H1 (cell line): ENCODE data around the gene GPC6. TPM values are rescaled to one million over a fixed set of nuclear protein-coding genes. Genes with fewer than 3 reads are reported as not detected.
A peak's percentile ranks its signal among the peaks of the same experiment; 100 is the strongest.

Experiments used
- CTCF ChIA-PET: fragments of 300-600 bp; sonication (Branson Sonifier 250); formaldehyde crosslinking; loops from one replicate; lab custom pipeline; 2021; ENCODE audit not compliant: partially characterized antibody; lab: Charles Lee
- POLR2A ChIA-PET: fragments of 300-600 bp; sonication (Branson Sonifier 250); formaldehyde crosslinking; loops from one replicate; lab custom pipeline; 2021; ENCODE audit warnings: inconsistent platforms; ENCODE audit not compliant: partially characterized antibody; lab: Charles Lee
- DNase-seq, 2 experiments: peaks; one replicate each; pipeline versions ENCODE4 v3.0.0 to v3.0.0-alpha.2; 2010 to 2022; ENCODE audit warnings: low spot score in 2 of 2, low read depth in 1 of 2, mixed read lengths in 1 of 2
- FAIRE-seq: peaks from 2 replicates; lab custom pipeline; 2011; peaks lifted over from hg19 to GRCh38; lab: Jason Lieb, UNC
- H2AFZ ChIP-seq: 2 replicates; pipeline ENCODE4 v1.8.1; 2012; ENCODE audit warnings: low read length, inconsistent platforms
- H2AK5ac ChIP-seq: 2 replicates; pipeline ENCODE4 v1.6.1; 2013; ENCODE audit warnings: low read depth, low read length
- H2BK120ac ChIP-seq: replicated peaks from 2 replicates; pipeline ENCODE3; 2013; ENCODE audit warnings: low read depth, low read length, inconsistent platforms
- H2BK12ac ChIP-seq: 2 replicates; pipeline ENCODE4 v1.6.1; 2013; ENCODE audit warnings: low read depth, low read length
- H2BK15ac ChIP-seq: 2 replicates; pipeline ENCODE4 v1.6.1; 2013; ENCODE audit warnings: low read length
- H2BK20ac ChIP-seq: 2 replicates; pipeline ENCODE4 v1.6.1; 2013; ENCODE audit warnings: low read length
- H2BK5ac ChIP-seq: 2 replicates; pipeline ENCODE4 v1.6.1; 2013; ENCODE audit warnings: low read depth, low read length
- H3K14ac ChIP-seq: 2 replicates; pipeline ENCODE4 v1.6.1; 2013; ENCODE audit warnings: inconsistent platforms; ENCODE audit not compliant: insufficient read length
- H3K18ac ChIP-seq: 2 replicates; pipeline ENCODE4 v1.6.1; 2013; ENCODE audit warnings: low read length; ENCODE audit errors: extremely low read depth
- H3K23ac ChIP-seq: 2 replicates; pipeline ENCODE4 v1.6.1; 2013; ENCODE audit warnings: inconsistent platforms; ENCODE audit not compliant: insufficient read length
- H3K23me2 ChIP-seq: 2 replicates; pipeline ENCODE4 v1.6.1; 2013; ENCODE audit warnings: low read depth, low read length
- H3K27ac ChIP-seq: 2 replicates; pipeline ENCODE4 v1.6.1; 2011; ENCODE audit warnings: low read depth, low read length, inconsistent platforms
- H3K27me3 ChIP-seq, 4 experiments: replicated peaks in 1 of 4; 1 replicate in 1 of 4; 2 replicates in 3 of 4; pipeline versions ENCODE4 v1.6.1 to v1.8.1; 2011 to 2013; ENCODE audit warnings: low read length in 3 of 4, mild to moderate bottlenecking in 3 of 4, inconsistent platforms in 2 of 4, mixed read lengths in 2 of 4, moderate library complexity in 1 of 4; ENCODE audit not compliant: control insufficient read depth in 3 of 4, insufficient read depth in 3 of 4; ENCODE audit errors: extremely low read depth in 1 of 4
- H3K36me3 ChIP-seq, 4 experiments: 2 replicates each; pipeline versions ENCODE4 v1.6.1 to v1.8.1; 2011 to 2013; ENCODE audit warnings: mild to moderate bottlenecking in 4 of 4, low read length in 3 of 4, moderate library complexity in 2 of 4, control low read depth in 1 of 4, inconsistent platforms in 1 of 4; ENCODE audit not compliant: insufficient read depth in 4 of 4, control insufficient read depth in 2 of 4
- H3K4ac ChIP-seq: replicated peaks from 2 replicates; pipeline ENCODE3; 2013; ENCODE audit warnings: low read length, low read depth, mixed read lengths, inconsistent platforms; ENCODE audit not compliant: insufficient read length
- H3K4me1 ChIP-seq, 4 experiments: replicated peaks in 1 of 4; 1 replicate in 1 of 4; 2 replicates in 3 of 4; pipeline versions ENCODE4 v1.6.1 to v1.8.1; 2011 to 2013; ENCODE audit warnings: low read length in 3 of 4, inconsistent platforms in 2 of 4, mixed read lengths in 1 of 4; ENCODE audit not compliant: insufficient read depth in 4 of 4, control insufficient read depth in 3 of 4
- H3K4me2 ChIP-seq, 2 experiments: 2 replicates each; pipeline versions ENCODE4 v1.6.1 to v1.8.1; 2011 to 2013; ENCODE audit warnings: low read depth in 2 of 2, low read length in 2 of 2, control low read depth in 1 of 2, inconsistent platforms in 1 of 2, mild to moderate bottlenecking in 1 of 2; ENCODE audit not compliant: insufficient read depth in 1 of 2
- H3K4me3 ChIP-seq, 4 experiments: fragments of 200-600, 300-600 bp in 1 of 4; sonication (generic), shearing (Covaris generic), sonication (Bioruptor Twin) in 1 of 4; 2 replicates each; pipeline versions ENCODE4 v1.5.1 to v1.8.1; 2011 to 2016; ENCODE audit warnings: low read length in 4 of 4, low read depth in 3 of 4, control low read depth in 2 of 4, inconsistent platforms in 2 of 4, mild to moderate bottlenecking in 2 of 4, mixed read lengths in 1 of 4, moderate library complexity in 1 of 4; ENCODE audit not compliant: insufficient read depth in 2 of 4; ENCODE audit errors: extremely low read depth in 1 of 4
- H3K56ac ChIP-seq: replicated peaks from 2 replicates; pipeline ENCODE3; 2013; ENCODE audit warnings: low read depth, mild to moderate bottlenecking, mixed read lengths, low read length, inconsistent platforms; ENCODE audit not compliant: insufficient read length
- H3K79me1 ChIP-seq: 2 replicates; pipeline ENCODE4 v1.6.1; 2013; ENCODE audit warnings: low read depth, low read length, control low read depth
- H3K79me2 ChIP-seq, 2 experiments: 2 replicates each; pipeline versions ENCODE4 v1.6.1 to v1.8.1; 2012 to 2013; ENCODE audit warnings: low read length in 2 of 2, mild to moderate bottlenecking in 2 of 2, inconsistent platforms in 1 of 2; ENCODE audit not compliant: insufficient read depth in 2 of 2, control insufficient read depth in 1 of 2
- H3K9ac ChIP-seq, 4 experiments: replicated peaks in 1 of 4; 1 replicate in 1 of 4; 2 replicates in 3 of 4; pipeline versions ENCODE4 v1.6.1 to v1.8.1; 2011 to 2013; ENCODE audit warnings: low read depth in 3 of 4, low read length in 3 of 4, control low read depth in 2 of 4, mild to moderate bottlenecking in 2 of 4, moderate library complexity in 2 of 4, inconsistent platforms in 1 of 4; ENCODE audit errors: extremely low read depth in 1 of 4
- H3K9me3 ChIP-seq, 2 experiments: 2 replicates each; pipeline versions ENCODE4 v1.6.1 to v1.8.1; 2012 to 2013; ENCODE audit warnings: mild to moderate bottlenecking in 2 of 2, moderate library complexity in 2 of 2, control low read depth in 1 of 2, inconsistent platforms in 1 of 2, low read depth in 1 of 2, low read length in 1 of 2, mixed read lengths in 1 of 2; ENCODE audit not compliant: insufficient read depth in 2 of 2
- H4K20me1 ChIP-seq, 2 experiments: replicated peaks in 1 of 2; 2 replicates each; pipeline versions ENCODE3 to v1.8.1; 2011 to 2013; ENCODE audit warnings: inconsistent platforms in 2 of 2, low read length in 2 of 2, mild to moderate bottlenecking in 1 of 2; ENCODE audit not compliant: insufficient read depth in 2 of 2, control insufficient read depth in 1 of 2
- H4K5ac ChIP-seq: 2 replicates; pipeline ENCODE4 v1.6.1; 2013; ENCODE audit warnings: low read length, low read depth, mixed read lengths, inconsistent platforms; ENCODE audit not compliant: insufficient read length
- H4K8ac ChIP-seq: 2 replicates; pipeline ENCODE4 v1.8.0; 2013; ENCODE audit warnings: mild to moderate bottlenecking, moderate library complexity, low read length, inconsistent platforms; ENCODE audit not compliant: insufficient read depth; ENCODE audit errors: extremely low read depth
- H4K91ac ChIP-seq: replicated peaks from 2 replicates; pipeline ENCODE3; 2013; ENCODE audit warnings: low read length, mixed read lengths, inconsistent platforms; ENCODE audit not compliant: insufficient read length
- KDM4A ChIP-seq: IDR thresholded peaks from one replicate; pipeline ENCODE4 v1.7.1; 2012; ENCODE audit warnings: low read depth, mild to moderate bottlenecking, moderate library complexity, low read length, inconsistent platforms; ENCODE audit not compliant: severe bottlenecking
- TEAD4 ChIP-seq: IDR thresholded peaks from 2 replicates; pipeline ENCODE4 v1.6.1; 2012; ENCODE audit warnings: low read depth, low read length, inconsistent platforms, mixed read lengths
- WGBS, 2 experiments: shearing (Covaris generic) in 1 of 2; methylation state at CpG; one replicate each; pipeline versions ENCODE4 v1.1.6 to v1.1.7; 2013 to 2015; ENCODE audit warnings: low lambda C conversion rate in 2 of 2, mixed read lengths in 2 of 2, inconsistent platforms in 1 of 2, low coverage in 1 of 2, missing lambda C conversion rate in 1 of 2; ENCODE audit not compliant: insufficient replicate concordance in 2 of 2, insufficient coverage in 1 of 2, insufficient read length in 1 of 2; ENCODE audit errors: extremely low coverage in 1 of 2, missing lambda C conversion rate in 1 of 2; 5-methylcytosine and 5-hydroxymethylcytosine counted together
- polyA plus RNA-seq, 7 experiments: library from polyadenylated mRNA; depleted of rRNA in 3 of 7; stranded (reverse) in 5 of 7; unstranded in 2 of 7; fragments of >200 nt in 5 of 7; fragments of 200-250 nt in 2 of 7; gene quantifications; 1 replicate in 5 of 7; 2 replicates in 1 of 7; 4 replicates in 1 of 7; pipeline versions ENCODE4 v1.2.1 to v1.2.3, GENCODE V29; 2011 to 2013; ENCODE audit warnings: missing spikeins in 2 of 7, mixed read lengths in 2 of 7
- total RNA-seq: library from RNA; stranded (reverse); fragmentation: NEBNext Ultra II Directional; extraction: Animal tissue kit (Norgen Biotek cat#: 25700); gene quantifications from 2 replicates; pipeline ENCODE4 v1.2.1, GENCODE V29; 2021

The GPC6 gene
- total and polyA plus RNA-seq, 2 of the 8 experiments (the other 6 are each of a cell fraction or from before 2014, with no cell fraction given): 5.4 to 12.0 TPM

DNA sequence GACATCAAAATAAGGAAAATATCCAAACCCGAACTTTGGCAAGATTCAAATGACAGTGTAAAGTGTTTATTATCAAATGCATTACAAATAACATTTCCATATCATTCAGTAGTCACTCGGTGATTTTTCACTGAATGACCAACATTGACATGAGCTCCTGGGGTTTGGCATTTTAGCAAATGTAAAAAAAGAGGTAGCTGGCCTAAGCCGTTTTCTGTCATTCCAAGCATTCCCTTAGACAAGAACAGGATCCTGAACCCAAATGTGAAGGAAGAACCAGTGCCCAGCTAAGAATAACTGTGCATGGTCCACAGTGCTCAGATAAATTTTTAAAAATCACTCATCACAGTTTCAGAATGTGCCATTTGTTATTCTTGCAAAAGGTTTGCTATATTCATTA, 327.9 kb downstream of the GPC6 start:
- Histone ChIP-seq H3K56ac (no peak overlapping the region), H3K79me2 (no peaks in the 10 kb centered on the region), H2AK5ac (no peak overlapping the region), H3K9ac (no peak overlapping the region), H3K27ac (no peak overlapping the region), H4K20me1 (no peaks in the 10 kb centered on the region), H3K79me1 (no peaks in the 10 kb centered on the region), H4K8ac (no peak overlapping the region), H3K9me3 (no peaks in the 10 kb centered on the region), H2BK15ac (no peak overlapping the region), H2AFZ (no peak overlapping the region), H2BK20ac (no peak overlapping the region), H3K14ac (no peak overlapping the region), H2BK12ac (no peak overlapping the region), H3K23ac (no peak overlapping the region), H4K91ac (no peak overlapping the region), H3K4me2 (no peak overlapping the region), H3K36me3 (no peaks in the 10 kb centered on the region), H3K4me1 (peaks cover 0 to 13% (median 4%) of the 10 kb centered on the region in 4 experiments; a peak in 4 of 7 replicates), H2BK5ac (no peak overlapping the region), H3K18ac (no peak overlapping the region), H2BK120ac (no peak overlapping the region), H3K23me2 (no peaks in the 10 kb centered on the region), H4K5ac (no peak overlapping the region), H3K4ac (no peak overlapping the region), H3K4me3 (no peak overlapping the region), H3K27me3 (no peaks in the 10 kb centered on the region)
- POLR2A ChIA-PET: no interaction called here
- no peak for TF ChIP-seq KDM4A
- TF ChIP-seq TEAD4: peak; percentile 78
- no peak for FAIRE-seq
- WGBS, 2 experiments: 42% methylated on average over 3 of the region's 3 CpGs; no CpG with 5 or more reads in 1 of the 2 experiments
- no peak for DNase-seq
- CTCF ChIA-PET: interaction anchor here (0.6 kb wide), 1 partner anchor 308 kb away, joined by 3 read pairs; no protein-coding TSS in a partner anchor
